Right lobe of liver (tissue), 6 donors: ENCODE measurements around the gene CAMK2B. TPM values are rescaled to one million over a fixed set of nuclear protein-coding genes. Genes with fewer than 3 reads are reported as not detected.

Experiments used
- ATAC-seq, 4 donors: fragments of 200-7000 bp; cut with Tn5 transposase; one replicate each; pipeline ENCODE4 v1.9.1; 2020; ENCODE audit warnings: mild to moderate bottlenecking in 4 of 4, moderate library complexity in 4 of 4
- DNase-seq, 3 donors: peaks; one replicate each; pipeline ENCODE4 v3.0.0-alpha.2; 2020
- H3K27ac ChIP-seq, 3 donors: fragments of 200-600 bp; one replicate each; pipeline ENCODE4 v1.8.0; 2022
- H3K27me3 ChIP-seq, 2 donors: fragments of 200-600 bp; one replicate each; pipeline ENCODE4 v1.8.0; 2022
- H3K36me3 ChIP-seq, 4 donors: fragments of 200-600 bp; sonication (generic) in 1 of 4; one replicate each; pipeline versions ENCODE4 v1.5.1 to v1.8.0; 2017 to 2022; ENCODE audit warnings: control low read depth in 1 of 4
- H3K4me1 ChIP-seq, 4 donors: fragments of 200-600 bp; sonication (generic) in 1 of 4; one replicate each; pipeline versions ENCODE4 v1.5.1 to v1.8.0; 2017 to 2022; ENCODE audit warnings: control low read depth in 1 of 4
- H3K4me3 ChIP-seq, 3 donors: fragments of 200-600 bp; one replicate each; pipeline ENCODE4 v1.8.0; 2022
- H3K9me3 ChIP-seq, 4 donors: fragments of 200-600 bp; sonication (generic) in 1 of 4; one replicate each; pipeline versions ENCODE4 v1.5.1 to v1.8.0; 2017 to 2022; ENCODE audit warnings: control low read depth in 1 of 4
- POLR2A ChIP-seq: fragments of 450-650 bp; IDR thresholded peaks from one replicate; pipeline ENCODE4 v1.6.1; 2017; ENCODE audit warnings: antibody characterized with exemption, mild to moderate bottlenecking
- WGBS: methylation state at CpG from one replicate; pipeline ENCODE4 v1.1.6; 2018; ENCODE audit warnings: low coverage, low lambda C conversion rate; ENCODE audit not compliant: insufficient coverage; ENCODE audit errors: missing lambda C conversion rate; 5-methylcytosine and 5-hydroxymethylcytosine counted together
- intact Hi-C, 2 donors: fragments of 100-400 bp; cut with DNase I; formaldehyde crosslinking; loops; one replicate each; pipeline versions ENCODE4 v1.11.2 to v1.14.1; 2022
- total RNA-seq, 6 experiments: library from RNA; depleted of rRNA in 2 of 6; stranded (reverse); fragments of >200 nt in 2 of 6; fragmentation: NEBNext Ultra II Directional in 3 of 6; extraction: Animal tissue kit (Norgen Biotek cat#: 25700) in 3 of 6; gene quantifications; one replicate each; pipeline versions ENCODE4 v1.1.0 to v1.2.4, GENCODE V29; 2016 to 2023
- TF ChIP-seq, protein P1 (sequence below), 4 donors: fragments of 200-600 bp in 3 of 4; fragments of 450-650 bp in 1 of 4; IDR thresholded peaks; one replicate each; pipeline versions ENCODE4 v1.5.1 to v1.8.0; 2016 to 2022; ENCODE audit warnings: antibody characterized with exemption in 4 of 4, mild to moderate bottlenecking in 2 of 4
- donor health status: DM: no; HTN: yes; CAD: no.
- donor health status: DM: no; HTN: no; CAD: no.
- donor health status: DM: no; HTN: no; CAD: no.
- donor health status: DM: no; HTN: yes; CAD: no.
- donor health status: DM: no; HTN: yes; CAD: no.

The CAMK2B gene
- total RNA-seq, 6 experiments from 2014 or later = 2.1 to 5.1 (median 3.3) TPM

- no CpG with 5 or more reads among the region's 16 CpGs for WGBS
- H3K4me1 ChIP-seq = no peaks in the 10 kb centered on the region
- no peak for DNase-seq
- no peak overlapping the region for H3K27ac ChIP-seq
- ATAC-seq = no peak
- H3K36me3 ChIP-seq = no peaks in the 10 kb centered on the region
- H3K27me3 ChIP-seq = no peaks in the 10 kb centered on the region
- H3K4me3 ChIP-seq = no peak overlapping the region
- intact Hi-C loops = no loop called here
- no peaks in the 10 kb centered on the region for H3K9me3 ChIP-seq
- TF ChIP-seq POLR2A = no peak
- TF ChIP-seq, protein P1, sequence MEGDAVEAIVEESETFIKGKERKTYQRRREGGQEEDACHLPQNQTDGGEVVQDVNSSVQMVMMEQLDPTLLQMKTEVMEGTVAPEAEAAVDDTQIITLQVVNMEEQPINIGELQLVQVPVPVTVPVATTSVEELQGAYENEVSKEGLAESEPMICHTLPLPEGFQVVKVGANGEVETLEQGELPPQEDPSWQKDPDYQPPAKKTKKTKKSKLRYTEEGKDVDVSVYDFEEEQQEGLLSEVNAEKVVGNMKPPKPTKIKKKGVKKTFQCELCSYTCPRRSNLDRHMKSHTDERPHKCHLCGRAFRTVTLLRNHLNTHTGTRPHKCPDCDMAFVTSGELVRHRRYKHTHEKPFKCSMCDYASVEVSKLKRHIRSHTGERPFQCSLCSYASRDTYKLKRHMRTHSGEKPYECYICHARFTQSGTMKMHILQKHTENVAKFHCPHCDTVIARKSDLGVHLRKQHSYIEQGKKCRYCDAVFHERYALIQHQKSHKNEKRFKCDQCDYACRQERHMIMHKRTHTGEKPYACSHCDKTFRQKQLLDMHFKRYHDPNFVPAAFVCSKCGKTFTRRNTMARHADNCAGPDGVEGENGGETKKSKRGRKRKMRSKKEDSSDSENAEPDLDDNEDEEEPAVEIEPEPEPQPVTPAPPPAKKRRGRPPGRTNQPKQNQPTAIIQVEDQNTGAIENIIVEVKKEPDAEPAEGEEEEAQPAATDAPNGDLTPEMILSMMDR (IDR thresholded peaks at IDR 0.05) = no peak
Measured at GRCh38 chr7:44240376-44240775, 85.0 kb downstream of the CAMK2B start.

GRCh38 chr7:44239361-44239760 lies 86.0 kb downstream of the CAMK2B start:
- Histone ChIP-seq H3K9me3 (no peaks in the 10 kb centered on the region), H3K27me3 (no peaks in the 10 kb centered on the region), H3K36me3 (no peaks in the 10 kb centered on the region), H3K4me3 (no peak overlapping the region), H3K27ac (no peak overlapping the region), H3K4me1 (no peaks in the 10 kb centered on the region)
- ATAC-seq (no peak), DNase-seq (no peak)
- intact Hi-C loops = loop anchor here in 1 of 2 donors (5.0 kb wide), 1 partner anchor 238 kb away; no protein-coding TSS in a partner anchor
- TF ChIP-seq, protein P1 (IDR thresholded peaks at IDR 0.05) = no peak
- no peak for TF ChIP-seq POLR2A
- WGBS = 81% methylated on average over 15 of the region's 24 CpGs

- ATAC-seq = no peak
- intact Hi-C loops = loop anchor here in 1 of 2 donors (5.0 kb wide), 1 partner anchor 239 kb away; no protein-coding TSS in a partner anchor
- no peak for TF ChIP-seq POLR2A
- TF ChIP-seq, protein P1 (IDR thresholded peaks at IDR 0.05) = no peak
- Histone ChIP-seq H3K4me3 (no peak overlapping the region), H3K27ac (no peak overlapping the region), H3K27me3 (no peaks in the 10 kb centered on the region), H3K9me3 (no peaks in the 10 kb centered on the region), H3K4me1 (no peaks in the 10 kb centered on the region), H3K36me3 (no peaks in the 10 kb centered on the region)
- 86% methylated on average over 4 of the region's 17 CpGs for WGBS
- no peak for DNase-seq
Measured at GRCh38 chr7:44238116-44238695, 87.2 kb downstream of the CAMK2B start.

DNA sequence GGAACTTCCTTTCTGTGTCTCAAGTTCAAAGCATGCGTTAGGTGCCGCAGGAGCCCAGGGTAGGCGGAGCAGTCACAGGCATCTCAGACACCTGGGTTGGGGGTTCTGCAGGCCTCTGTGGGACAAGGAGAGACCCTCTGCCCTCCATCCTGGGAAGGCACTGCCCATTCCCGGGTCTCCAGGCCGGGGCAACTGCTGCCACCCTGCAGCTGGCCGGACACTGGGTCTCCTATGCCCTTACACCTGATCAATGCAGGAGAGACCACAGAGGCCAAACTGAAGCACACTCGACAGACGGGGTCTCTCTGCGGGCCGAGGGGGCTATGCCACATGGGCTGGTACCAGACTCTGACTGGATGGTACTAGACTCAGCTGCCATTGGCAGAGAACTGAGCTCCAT lies 87.7 kb downstream of the CAMK2B start:
- H3K27ac ChIP-seq = no peak overlapping the region
- ATAC-seq (no peak), DNase-seq (no peak)
- no peaks in the 10 kb centered on the region for H3K4me1 ChIP-seq
- WGBS = 100% methylated on average over 1 of the region's 10 CpGs
- H3K36me3 ChIP-seq = no peaks in the 10 kb centered on the region
- no peaks in the 10 kb centered on the region for H3K9me3 ChIP-seq
- intact Hi-C loops = loop anchor here in 1 of 2 donors (5.0 kb wide), 1 partner anchor 240 kb away; no protein-coding TSS in a partner anchor
- TF ChIP-seq, protein P1 (IDR thresholded peaks at IDR 0.05) = no peak
- no peak for TF ChIP-seq POLR2A
- H3K4me3 ChIP-seq = no peak overlapping the region
- no peaks in the 10 kb centered on the region for H3K27me3 ChIP-seq
